Kidney (tissue), 14 donors: ENCODE data around the gene KIF5A. TPM values are rescaled to one million over a fixed set of nuclear protein-coding genes. Genes with fewer than 3 reads are reported as not detected.

Experiments
- DNase-seq, 5 donors: peaks; one replicate each; pipeline ENCODE4 v3.0.0-alpha.2; 2013 to 2020
- FAIRE-seq: peaks from 2 replicates; lab custom pipeline; 2012; peaks lifted over from hg19 to GRCh38; lab: Jason Lieb, UNC
- H3K27ac ChIP-seq, 2 donors: one replicate each; pipeline ENCODE4 v1.7.0; 2013; ENCODE audit warnings: low read depth in 2 of 2, low read length in 2 of 2, inconsistent platforms in 1 of 2
- H3K27me3 ChIP-seq: one replicate; pipeline ENCODE4 v1.7.1; 2013; ENCODE audit warnings: low read length, inconsistent platforms; ENCODE audit not compliant: control insufficient read depth, insufficient read depth
- H3K36me3 ChIP-seq, 3 donors: one replicate each; pipeline versions ENCODE4 v1.7.0 to v1.7.1; 2013; ENCODE audit warnings: low read length in 3 of 3, control low read depth in 1 of 3, inconsistent platforms in 1 of 3; ENCODE audit not compliant: insufficient read depth in 3 of 3, control insufficient read depth in 2 of 3
- H3K4me1 ChIP-seq, 3 donors: one replicate each; pipeline versions ENCODE4 v1.7.0 to v1.7.1; 2013; ENCODE audit warnings: low read length in 3 of 3, inconsistent platforms in 1 of 3, low read depth in 1 of 3; ENCODE audit not compliant: control insufficient read depth in 2 of 3, insufficient read depth in 2 of 3
- H3K4me3 ChIP-seq, 3 donors: one replicate each; pipeline versions ENCODE4 v1.7.0 to v1.8.1; 2013; ENCODE audit warnings: low read length in 3 of 3, control low read depth in 1 of 3, inconsistent platforms in 1 of 3
- H3K9ac ChIP-seq, 3 donors: one replicate each; pipeline versions ENCODE4 v1.7.0 to v1.7.1; 2013; ENCODE audit warnings: low read length in 3 of 3, control low read depth in 1 of 3, inconsistent platforms in 1 of 3
- H3K9me3 ChIP-seq, 3 donors: one replicate each; pipeline versions ENCODE4 v1.7.0 to v1.7.1; 2013; ENCODE audit warnings: low read length in 3 of 3, control low read depth in 1 of 3, inconsistent platforms in 1 of 3; ENCODE audit not compliant: control insufficient read depth in 2 of 3, insufficient read depth in 1 of 3
- intact Hi-C: fragments of 100-400 bp; cut with DNase I; formaldehyde crosslinking; loops from one replicate; pipeline ENCODE4 v1.11.1; 2022
- microRNA-seq: library from miRNA; unstranded; fragments of <30 nt; microRNA quantifications from one replicate; pipeline ENCODE4 v1.2.0, GENCODE V29; 2020
- polyA plus RNA-seq: library from polyadenylated mRNA; stranded (reverse); fragments of 350-450 nt; fragmentation: Illumina TruSeq; extraction: RNeasy Lipid Tissue Mini Kit (QIAGEN cat#74804); gene quantifications from one replicate; pipeline ENCODE4 v1.2.3, GENCODE V29; 2014; ENCODE audit warnings: low read depth, low replicate concordance; ENCODE audit not compliant: insufficient read depth
- total RNA-seq: library from RNA; stranded (reverse); fragmentation: NEBNext Ultra II Directional; extraction: Animal tissue kit (Norgen Biotek cat#: 25700); gene quantifications from one replicate; pipeline ENCODE4 v1.2.1, GENCODE V29; 2021
- TF ChIP-seq, protein P1 (sequence below): IDR thresholded peaks from 3 replicates; pipeline ENCODE4 v1.5.1; 2012; ENCODE audit warnings: mild to moderate bottlenecking, moderate library complexity, borderline replicate concordance; ENCODE audit not compliant: insufficient read depth; ENCODE audit errors: extremely low read depth
- donor health status: control.
- donor health status: control.
- donor health status: control.
- donor health status: control.
- donor health status: control.
- donor health status: DM: yes; HTN: yes; CAD: no.
- donor health status: Normal renal cell carcinoma (clear cell type).

KIF5A gene
- total and polyA plus RNA-seq, 2 donors from 2014 or later: 0.69 to 1.3 TPM

GRCh38 chr12:57632958-57633840 is 83.4 kb downstream of the KIF5A start, which contains the start of gene B4GALNT1:
Gene B4GALNT1 (minus strand): TSS chr12:57633201. CDS start chr12:57632132, 1,069 bp downstream.
- FAIRE-seq: no peak

More at GRCh38 chr12:57632958-57633840, 83.4 kb downstream of the KIF5A start, which contains the start of gene B4GALNT1:
- peak; percentile 64 to 83 (median 77) for DNase-seq
- no peaks in the 10 kb centered on the region for H3K9me3 ChIP-seq
- no peaks in the 10 kb centered on the region for H3K4me1 ChIP-seq
- TF ChIP-seq, protein P1, sequence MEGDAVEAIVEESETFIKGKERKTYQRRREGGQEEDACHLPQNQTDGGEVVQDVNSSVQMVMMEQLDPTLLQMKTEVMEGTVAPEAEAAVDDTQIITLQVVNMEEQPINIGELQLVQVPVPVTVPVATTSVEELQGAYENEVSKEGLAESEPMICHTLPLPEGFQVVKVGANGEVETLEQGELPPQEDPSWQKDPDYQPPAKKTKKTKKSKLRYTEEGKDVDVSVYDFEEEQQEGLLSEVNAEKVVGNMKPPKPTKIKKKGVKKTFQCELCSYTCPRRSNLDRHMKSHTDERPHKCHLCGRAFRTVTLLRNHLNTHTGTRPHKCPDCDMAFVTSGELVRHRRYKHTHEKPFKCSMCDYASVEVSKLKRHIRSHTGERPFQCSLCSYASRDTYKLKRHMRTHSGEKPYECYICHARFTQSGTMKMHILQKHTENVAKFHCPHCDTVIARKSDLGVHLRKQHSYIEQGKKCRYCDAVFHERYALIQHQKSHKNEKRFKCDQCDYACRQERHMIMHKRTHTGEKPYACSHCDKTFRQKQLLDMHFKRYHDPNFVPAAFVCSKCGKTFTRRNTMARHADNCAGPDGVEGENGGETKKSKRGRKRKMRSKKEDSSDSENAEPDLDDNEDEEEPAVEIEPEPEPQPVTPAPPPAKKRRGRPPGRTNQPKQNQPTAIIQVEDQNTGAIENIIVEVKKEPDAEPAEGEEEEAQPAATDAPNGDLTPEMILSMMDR: peak; percentile 74
- peaks cover 30% of the 10 kb centered on the region for H3K27me3 ChIP-seq
- no peak within 1 kb of the TSS for H3K9ac ChIP-seq
- H3K27ac ChIP-seq: no peak within 1 kb of the TSS
- H3K36me3 ChIP-seq: no peaks in the 10 kb centered on the region
- intact Hi-C loops: no loop called here
- peak within 1 kb of the TSS in 1 of 3 donors; percentile 39 for H3K4me3 ChIP-seq

Small RNA genes lying within 50 kb of the gene (microRNA-seq; reads per million reads assigned to microRNA genes)
- gene MIR616 (not detected), gene MIR6758 (not detected)

Other genes with a start within 250 kb of the KIF5A start
- gene R3HDM2, start 119.0 kb upstream of the KIF5A start, total RNA-seq: 67.3 TPM
- gene R3HDM2, start 119.0 kb upstream of the KIF5A start, polyA plus RNA-seq: 16.5 TPM
- gene INHBC, start 115.3 kb upstream of the KIF5A start, total RNA-seq: not detected
- gene INHBC, start 115.3 kb upstream of the KIF5A start, polyA plus RNA-seq: not detected
- gene INHBE, start 94.7 kb upstream of the KIF5A start, total RNA-seq: 0.19 TPM
- 0.30 TPM for gene INHBE, start 94.7 kb upstream of the KIF5A start, polyA plus RNA-seq
- 2.8 TPM for gene GLI1, start 90.3 kb upstream of the KIF5A start, total RNA-seq
- 1.4 TPM for gene GLI1, start 90.3 kb upstream of the KIF5A start, polyA plus RNA-seq
- gene ARHGAP9, start 70.2 kb upstream of the KIF5A start, total RNA-seq: 18.1 TPM
- 3.8 TPM for gene ARHGAP9, start 70.2 kb upstream of the KIF5A start, polyA plus RNA-seq
- 158 TPM for gene MARS1, start 62.0 kb upstream of the KIF5A start, total RNA-seq
- gene MARS1, start 62.0 kb upstream of the KIF5A start, polyA plus RNA-seq: 62.8 TPM
- gene DDIT3, start 29.5 kb upstream of the KIF5A start, total RNA-seq: 34.1 TPM
- gene DDIT3, start 29.5 kb upstream of the KIF5A start, polyA plus RNA-seq: 83.1 TPM
- 118 TPM for gene MBD6, start 27.2 kb upstream of the KIF5A start, total RNA-seq
- 38.4 TPM for gene MBD6, start 27.2 kb upstream of the KIF5A start, polyA plus RNA-seq
- gene DCTN2, start 2.9 kb upstream of the KIF5A start, total RNA-seq: 110 TPM
- gene DCTN2, start 2.9 kb upstream of the KIF5A start, polyA plus RNA-seq: 133 TPM
- gene PIP4K2C, start 41.1 kb downstream of the KIF5A start, total RNA-seq: 52.4 TPM
- 43.2 TPM for gene PIP4K2C, start 41.1 kb downstream of the KIF5A start, polyA plus RNA-seq
- 34.5 TPM for gene DTX3, start 54.8 kb downstream of the KIF5A start, total RNA-seq
- 41.2 TPM for gene DTX3, start 54.8 kb downstream of the KIF5A start, polyA plus RNA-seq
- 15.0 TPM for gene ARHGEF25, start 61.4 kb downstream of the KIF5A start, total RNA-seq
- gene ARHGEF25, start 61.4 kb downstream of the KIF5A start, polyA plus RNA-seq: 10.9 TPM
- 2.0 TPM for gene B4GALNT1, start 83.2 kb downstream of the KIF5A start, total RNA-seq
- gene B4GALNT1, start 83.2 kb downstream of the KIF5A start, polyA plus RNA-seq: 1.6 TPM
- gene OS9, start 144.1 kb downstream of the KIF5A start, total RNA-seq: 325 TPM
- 256 TPM for gene OS9, start 144.1 kb downstream of the KIF5A start, polyA plus RNA-seq
- 3.7 TPM for gene AGAP2, start 188.7 kb downstream of the KIF5A start, total RNA-seq
- gene AGAP2, start 188.7 kb downstream of the KIF5A start, polyA plus RNA-seq: 0.13 TPM
- 53.3 TPM for gene TSPAN31, start 195.0 kb downstream of the KIF5A start, total RNA-seq
- gene TSPAN31, start 195.0 kb downstream of the KIF5A start, polyA plus RNA-seq: 60.1 TPM
- gene CDK4, start 202.3 kb downstream of the KIF5A start, total RNA-seq: 69.1 TPM
- 118 TPM for gene CDK4, start 202.3 kb downstream of the KIF5A start, polyA plus RNA-seq
- 22.9 TPM for gene MARCHF9, start 205.1 kb downstream of the KIF5A start, total RNA-seq
- 38.4 TPM for gene MARCHF9, start 205.1 kb downstream of the KIF5A start, polyA plus RNA-seq
- gene CYP27B1, start 217.0 kb downstream of the KIF5A start, total RNA-seq: 3.5 TPM
- 33.4 TPM for gene CYP27B1, start 217.0 kb downstream of the KIF5A start, polyA plus RNA-seq
- gene METTL1, start 222.1 kb downstream of the KIF5A start, total RNA-seq: 23.4 TPM
- gene METTL1, start 222.1 kb downstream of the KIF5A start, polyA plus RNA-seq: 69.4 TPM
- 10.4 TPM for gene EEF1AKMT3, start 222.6 kb downstream of the KIF5A start, total RNA-seq
- gene EEF1AKMT3, start 222.6 kb downstream of the KIF5A start, polyA plus RNA-seq: 15.3 TPM
- 32.8 TPM for gene TSFM, start 232.7 kb downstream of the KIF5A start, total RNA-seq
- 84.6 TPM for gene TSFM, start 232.7 kb downstream of the KIF5A start, polyA plus RNA-seq